Prostate gland (tissue), 2 donors: ENCODE data around the gene KDR. TPM values are rescaled to one million over a fixed set of nuclear protein-coding genes. Genes with fewer than 3 reads are reported as not detected.

Experiments
- DNase-seq: peaks from one replicate; pipeline ENCODE4 v3.0.0-alpha.2; 2019; ENCODE audit warnings: low spot score
- H3K27ac ChIP-seq, 2 donors: fragments of 200-600 bp; sonication (generic); 2 replicates each; pipeline ENCODE4 v1.5.1; 2017 to 2019
- H3K27me3 ChIP-seq: fragments of 200-600 bp; sonication (generic); replicated peaks from 2 replicates; pipeline ENCODE4 v1.5.1; 2019; ENCODE audit not compliant: insufficient read depth
- H3K36me3 ChIP-seq, 2 donors: fragments of 200-600 bp; sonication (generic); 1 replicate in 1 of 2; 2 replicates in 1 of 2; pipeline versions ENCODE4 v1.5.1 to v1.8.1; 2017 to 2019
- H3K4me1 ChIP-seq: fragments of 200-600 bp; sonication (generic); replicated peaks from 2 replicates; pipeline ENCODE4 v1.5.1; 2019
- H3K4me3 ChIP-seq, 2 donors: fragments of 200-600 bp; sonication (generic); 2 replicates each; pipeline ENCODE4 v1.5.1; 2017 to 2019
- H3K9me3 ChIP-seq: fragments of 200-600 bp; sonication (generic); 2 replicates; pipeline ENCODE4 v1.5.1; 2017
- CTCF ChIP-seq, 4 experiments: fragments of 200-600 bp in 2 of 4; fragments of 450-650 bp in 2 of 4; sonication (generic) in 2 of 4; IDR thresholded peaks; 1 replicate in 3 of 4; 2 replicates in 1 of 4; pipeline ENCODE4 v1.5.1; 2016 to 2019; ENCODE audit warnings: antibody characterized with exemption in 4 of 4, mild to moderate bottlenecking in 2 of 4, moderate library complexity in 2 of 4
- POLR2A ChIP-seq: fragments of 450-650 bp; IDR thresholded peaks from one replicate; pipeline ENCODE4 v1.6.1; 2016; ENCODE audit warnings: antibody characterized with exemption, mild to moderate bottlenecking
- POLR2AphosphoS5 ChIP-seq: sonication (generic); formaldehyde crosslinking; IDR thresholded peaks from one replicate; pipeline ENCODE4 v1.6.1; 2017; ENCODE audit warnings: antibody characterized with exemption
- WGBS: methylation state at CpG from one replicate; pipeline ENCODE4 v1.1.5; 2018; 5-methylcytosine and 5-hydroxymethylcytosine counted together
- intact Hi-C: fragments of 100-400 bp; cut with DNase I; formaldehyde crosslinking; loops from one replicate; pipeline ENCODE4 v1.14.2; 2022
- total RNA-seq, 2 donors: library from RNA; depleted of rRNA; stranded (reverse); fragments of >200 nt; gene quantifications; one replicate each; pipeline ENCODE4 v1.1.0, GENCODE V29; 2016

KDR gene
- total RNA-seq, 2 donors from 2014 or later, result 22.7 to 23.5 TPM

DNA sequence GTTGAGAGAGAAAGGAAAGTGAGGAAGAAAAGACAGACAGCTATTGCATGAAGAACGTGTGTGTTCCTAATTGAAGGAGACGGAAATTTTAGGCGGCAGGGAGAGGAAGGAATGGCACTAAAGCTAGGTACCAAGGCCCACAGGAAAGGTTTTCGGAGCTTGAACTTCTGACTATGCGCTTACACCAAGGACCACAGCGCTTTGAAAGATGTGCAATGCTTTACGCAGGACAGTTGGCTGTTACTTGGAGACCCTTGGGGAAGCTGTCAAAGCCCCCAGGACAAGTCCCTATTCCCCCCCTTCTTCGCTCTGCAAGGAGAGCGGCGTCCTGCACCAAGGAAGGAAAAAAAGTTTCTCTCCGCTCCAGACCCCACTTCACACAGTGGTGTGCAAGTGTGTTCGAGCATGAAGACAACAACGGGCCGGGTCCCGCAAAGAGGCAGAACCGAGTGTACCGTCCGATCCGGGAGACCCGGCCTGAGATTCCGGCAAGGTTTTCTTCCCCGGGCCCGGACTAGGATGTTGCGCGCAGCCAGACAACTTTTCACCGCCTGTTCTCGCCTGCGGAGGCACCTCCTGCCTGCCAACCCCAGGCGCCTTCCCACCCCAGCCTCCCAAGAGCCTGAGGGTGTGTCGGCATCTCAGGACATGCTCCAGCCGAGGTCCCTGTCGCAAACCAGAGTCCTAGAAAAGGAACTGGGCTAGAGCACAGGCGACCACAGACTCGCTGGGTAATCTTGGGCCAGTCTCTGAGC, 896 bp downstream of the KDR start:
- no peak for TF ChIP-seq CTCF (IDR thresholded peaks at IDR 0.05)
- no peak for TF ChIP-seq POLR2AphosphoS5
- TF ChIP-seq POLR2A, result no peak
- DNase-seq, result no peak
- H3K27ac ChIP-seq, result peak overlapping the region; percentile 29 to 32
- WGBS, result 14% methylated on average over 33 of the region's 34 CpGs
- H3K36me3 ChIP-seq, result no peaks in the 10 kb centered on the region
- no peaks in the 10 kb centered on the region for H3K27me3 ChIP-seq
- H3K4me1 ChIP-seq, result no peaks in the 10 kb centered on the region
- no peaks in the 10 kb centered on the region for H3K9me3 ChIP-seq
- intact Hi-C loops, result loop anchor here (2.0 to 5.0 kb wide), 3 partner anchors 42 to 193 kb away; no protein-coding TSS in a partner anchor
- H3K4me3 ChIP-seq, result peak overlapping the region; percentile 45 to 49

DNA sequence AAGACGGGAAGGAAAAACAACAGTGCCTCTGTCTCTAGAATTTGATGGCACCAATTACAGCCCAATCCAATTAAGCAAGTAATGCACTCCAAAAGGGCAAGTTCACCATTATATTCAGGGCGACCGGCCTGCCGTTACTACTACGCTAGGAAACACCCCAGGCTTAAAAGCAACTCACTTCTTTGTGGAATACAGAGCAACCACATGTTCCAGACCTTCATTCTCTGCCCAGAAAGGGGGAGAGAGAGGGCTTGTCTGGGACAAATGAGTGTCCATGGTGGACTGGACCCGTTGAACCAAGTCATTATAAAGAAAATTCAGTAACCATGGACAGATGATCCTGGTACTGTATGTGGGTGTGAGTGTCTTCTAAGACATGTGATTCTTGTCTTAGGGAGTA, 1.6 kb downstream of the KDR start:
- WGBS, result 75% methylated on average over 6 of the region's 6 CpGs
- H3K27ac ChIP-seq, result no peak overlapping the region
- intact Hi-C loops, result loop anchor here (2.0 to 5.0 kb wide), 2 partner anchors 41 to 123 kb away; no protein-coding TSS in a partner anchor

DNA sequence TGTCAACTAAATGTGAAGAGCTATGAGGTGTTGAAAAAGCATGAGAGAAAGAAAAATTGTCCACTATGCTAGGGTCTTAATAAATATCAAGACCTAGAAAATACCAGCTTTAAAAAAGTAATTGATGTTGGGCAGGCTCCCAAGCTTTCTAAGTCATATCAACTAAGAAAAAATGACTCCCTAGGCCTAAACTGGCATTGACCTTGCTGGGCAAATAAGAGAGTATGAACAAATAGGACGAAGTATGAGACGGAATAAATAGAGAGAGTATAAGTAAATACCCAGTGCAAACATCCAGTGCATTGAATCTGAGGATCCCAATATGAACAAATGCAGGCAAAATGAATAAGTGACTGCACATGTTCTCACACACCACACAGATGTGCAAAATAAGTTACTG, 3.2 kb downstream of the KDR start:
- no peak for DNase-seq
- no peaks in the 10 kb centered on the region for H3K36me3 ChIP-seq
- 38% methylated on average over 2 of the region's 2 CpGs for WGBS
- no peaks in the 10 kb centered on the region for H3K27me3 ChIP-seq
- intact Hi-C loops, result loop anchor here (5.0 kb wide), 1 partner anchor 40 kb away; no protein-coding TSS in a partner anchor
- no peak overlapping the region for H3K27ac ChIP-seq
- TF ChIP-seq CTCF (IDR thresholded peaks at IDR 0.05) (no peak), POLR2AphosphoS5 (peak; percentile 32)
- no peaks in the 10 kb centered on the region for H3K9me3 ChIP-seq
- no peak overlapping the region for H3K4me3 ChIP-seq
- H3K4me1 ChIP-seq, result no peaks in the 10 kb centered on the region

More for the DNA sequence above, 1.6 kb downstream of the KDR start:
- H3K4me3 ChIP-seq, result peak overlapping the region in 1 of 2 donors; percentile 49
- no peaks in the 10 kb centered on the region for H3K36me3 ChIP-seq
- no peaks in the 10 kb centered on the region for H3K4me1 ChIP-seq
- TF ChIP-seq CTCF (IDR thresholded peaks at IDR 0.05) (no peak), POLR2AphosphoS5 (no peak), POLR2A (no peak)
- DNase-seq, result no peak
- no peaks in the 10 kb centered on the region for H3K9me3 ChIP-seq
- no peaks in the 10 kb centered on the region for H3K27me3 ChIP-seq

DNA sequence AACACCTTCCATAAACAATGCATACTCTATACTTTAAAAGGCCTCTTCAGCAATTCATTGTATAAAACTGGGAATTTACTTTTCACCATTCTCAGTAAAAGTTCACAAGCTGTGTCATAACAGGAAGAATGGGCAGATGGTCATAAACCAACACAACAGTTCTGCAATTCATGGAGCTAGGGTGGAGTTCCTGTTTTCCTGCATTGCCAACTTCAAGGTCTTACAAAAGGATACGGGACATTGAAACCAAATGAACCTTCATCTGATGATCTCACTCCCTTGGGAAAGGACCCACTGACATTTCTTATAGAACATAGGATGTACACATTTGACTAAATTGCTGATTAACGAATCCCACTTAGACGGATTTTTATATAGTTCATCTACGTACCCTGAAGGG, 4.1 kb downstream of the KDR start:
- Histone ChIP-seq H3K4me1 (no peaks in the 10 kb centered on the region), H3K27me3 (no peaks in the 10 kb centered on the region), H3K36me3 (no peaks in the 10 kb centered on the region), H3K4me3 (no peak overlapping the region), H3K9me3 (no peaks in the 10 kb centered on the region), H3K27ac (no peak overlapping the region)
- intact Hi-C loops, result loop anchor here (5.0 kb wide), 1 partner anchor 39 kb away; no protein-coding TSS in a partner anchor
- no peak for DNase-seq
- TF ChIP-seq POLR2A, result no peak
- TF ChIP-seq POLR2AphosphoS5, result no peak
- no peak for TF ChIP-seq CTCF (IDR thresholded peaks at IDR 0.05)
- WGBS, result 87% methylated on average over 4 of the region's 4 CpGs

DNA sequence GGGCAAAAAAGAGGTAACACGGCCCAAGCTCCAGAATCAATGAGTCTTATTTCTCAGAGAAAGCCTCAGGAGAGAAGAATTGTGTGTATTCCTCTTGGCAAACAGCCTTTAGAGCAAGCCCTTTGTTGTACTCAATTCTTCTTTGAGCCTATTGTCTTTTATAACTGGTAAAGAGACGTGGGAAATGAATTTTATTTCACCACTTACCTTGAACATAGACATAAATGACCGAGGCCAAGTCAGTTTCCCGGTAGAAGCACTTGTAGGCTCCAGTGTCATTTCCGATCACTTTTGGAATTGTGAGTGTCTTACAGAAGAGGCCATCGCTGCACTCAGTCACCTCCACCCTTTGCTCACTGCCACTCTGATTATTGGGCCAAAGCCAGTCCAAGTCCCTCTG, 7.0 kb downstream of the KDR start:
- Histone ChIP-seq H3K36me3 (no peaks in the 10 kb centered on the region), H3K4me3 (no peak overlapping the region), H3K4me1 (no peaks in the 10 kb centered on the region), H3K27me3 (no peaks in the 10 kb centered on the region), H3K9me3 (no peaks in the 10 kb centered on the region), H3K27ac (no peak overlapping the region)
- TF ChIP-seq POLR2A (no peak), POLR2AphosphoS5 (no peak), CTCF (IDR thresholded peaks at IDR 0.05) (no peak)
- DNase-seq, result no peak
- intact Hi-C loops, result no loop called here
- 71% methylated on average over 6 of the region's 6 CpGs for WGBS
